Subcutaneous abdominal adipose tissue (tissue), 5 donors: Measurements from ENCODE around the gene TSPYL1.

Source experiments
- H3K27ac ChIP-seq: one replicate; pipeline ENCODE4 v1.7.0; 2013; ENCODE audit warnings: low read depth, mild to moderate bottlenecking, inconsistent platforms, low read length, moderate library complexity
- H3K27me3 ChIP-seq, 5 donors: one replicate each; pipeline ENCODE4 v1.7.0; 2013; ENCODE audit warnings: low read length in 5 of 5, inconsistent platforms in 1 of 5; ENCODE audit not compliant: control insufficient read depth in 5 of 5, insufficient read depth in 4 of 5
- H3K36me3 ChIP-seq, 5 donors: one replicate each; pipeline ENCODE4 v1.7.0; 2013; ENCODE audit warnings: low read length in 5 of 5; ENCODE audit not compliant: control insufficient read depth in 5 of 5, insufficient read depth in 5 of 5
- H3K4me1 ChIP-seq, 5 donors: one replicate each; pipeline ENCODE4 v1.7.0; 2013; ENCODE audit warnings: low read length in 5 of 5, mild to moderate bottlenecking in 3 of 5, moderate library complexity in 1 of 5; ENCODE audit not compliant: control insufficient read depth in 5 of 5, insufficient read depth in 5 of 5
- H3K4me3 ChIP-seq, 5 donors: one replicate each; pipeline ENCODE4 v1.7.0; 2013; ENCODE audit warnings: low read length in 5 of 5, low read depth in 1 of 5
- H3K9ac ChIP-seq, 5 donors: one replicate each; pipeline ENCODE4 v1.7.0; 2013; ENCODE audit warnings: low read length in 5 of 5, mild to moderate bottlenecking in 4 of 5, moderate library complexity in 3 of 5
- H3K9me3 ChIP-seq, 5 donors: one replicate each; pipeline ENCODE4 v1.7.0; 2013; ENCODE audit warnings: low read length in 5 of 5; ENCODE audit not compliant: control insufficient read depth in 5 of 5
- donor health status: healthy.
- donor health status: healthy.
- donor health status: healthy.
- donor health status: healthy.
- donor health status: healthy.

TSPYL1 gene

DNA sequence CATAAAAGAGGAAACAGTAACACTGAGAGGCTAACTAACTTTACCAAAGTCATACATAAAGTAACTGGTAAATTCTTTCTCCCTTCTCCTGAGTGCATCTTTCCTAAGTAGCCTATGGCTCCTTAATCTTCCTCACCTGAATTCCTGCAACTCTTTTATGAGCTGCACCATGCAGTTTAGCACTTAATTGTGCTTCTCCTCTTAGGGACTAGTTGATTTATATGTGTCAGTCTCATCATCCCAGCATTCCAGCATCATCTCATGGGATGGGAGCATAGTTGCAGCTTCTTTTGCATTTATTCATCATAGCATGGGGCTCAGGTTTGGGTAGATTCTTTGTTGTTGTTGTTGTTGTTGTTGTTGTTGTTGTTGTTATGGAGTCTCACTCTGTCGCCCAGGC lies 3.5 kb upstream of the TSPYL1 start:
- Histone ChIP-seq H3K4me3 (no peak overlapping the region), H3K4me1 (peaks cover 5 to 22% (median 20%) of the 10 kb centered on the region in 5 donors), H3K27me3 (no peaks in the 10 kb centered on the region), H3K27ac (no peak overlapping the region), H3K9ac (no peak overlapping the region), H3K36me3 (peaks cover 0 to 3% (median 2%) of the 10 kb centered on the region in 5 donors), H3K9me3 (no peaks in the 10 kb centered on the region)

DNA sequence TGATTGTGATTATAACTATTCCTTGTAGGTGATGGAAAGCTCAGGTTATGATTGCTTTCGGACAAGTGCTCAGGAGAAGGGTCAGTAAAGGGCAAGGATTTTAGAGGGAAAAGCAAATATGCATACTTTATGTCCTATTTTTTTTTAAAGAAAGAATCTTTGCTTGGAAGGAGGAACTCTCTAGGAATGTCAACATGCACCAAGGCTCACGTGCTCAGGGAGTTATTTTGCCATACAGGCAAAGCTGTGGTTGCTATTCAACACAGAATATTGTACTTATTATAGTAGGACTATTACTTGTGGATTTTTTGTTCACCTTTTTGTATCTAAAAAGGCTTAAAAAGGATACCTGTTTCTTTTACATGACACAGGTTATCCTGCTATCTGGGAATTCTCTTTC lies 3.0 kb upstream of the TSPYL1 start:
- no peaks in the 10 kb centered on the region for H3K27me3 ChIP-seq
- no peak overlapping the region for H3K4me3 ChIP-seq
- no peak overlapping the region for H3K9ac ChIP-seq
- no peaks in the 10 kb centered on the region for H3K9me3 ChIP-seq
- peaks cover 7 to 27% (median 25%) of the 10 kb centered on the region in 5 donors for H3K4me1 ChIP-seq
- peaks cover 0 to 7% (median 3%) of the 10 kb centered on the region in 5 donors for H3K36me3 ChIP-seq
- H3K27ac ChIP-seq: no peak overlapping the region

DNA sequence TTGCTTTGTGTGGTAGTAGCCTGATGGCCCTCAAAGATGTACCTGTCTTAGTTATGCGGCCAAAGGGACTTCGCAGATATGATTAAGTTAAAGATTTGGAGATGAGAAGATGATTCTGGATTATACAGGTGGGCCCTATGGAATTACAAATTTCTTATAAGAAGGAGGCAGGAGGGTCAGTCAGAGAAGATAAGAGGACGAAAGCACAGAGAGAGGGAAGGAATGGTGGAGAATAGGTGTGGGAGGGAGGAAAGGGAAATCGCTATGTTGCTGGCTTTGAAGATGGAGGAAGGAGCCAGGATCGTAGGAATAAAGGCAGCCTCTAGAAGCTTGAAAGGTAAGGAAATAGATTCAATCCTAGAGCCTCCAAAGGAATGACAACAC lies 1.2 kb upstream of the TSPYL1 start:
- peak overlapping the region in 3 of 5 donors; percentile 96 for H3K4me3 ChIP-seq
- H3K36me3 ChIP-seq: peaks cover 0 to 7% (median 3%) of the 10 kb centered on the region in 5 donors
- peaks cover 14 to 44% (median 43%) of the 10 kb centered on the region in 5 donors for H3K4me1 ChIP-seq

DNA sequence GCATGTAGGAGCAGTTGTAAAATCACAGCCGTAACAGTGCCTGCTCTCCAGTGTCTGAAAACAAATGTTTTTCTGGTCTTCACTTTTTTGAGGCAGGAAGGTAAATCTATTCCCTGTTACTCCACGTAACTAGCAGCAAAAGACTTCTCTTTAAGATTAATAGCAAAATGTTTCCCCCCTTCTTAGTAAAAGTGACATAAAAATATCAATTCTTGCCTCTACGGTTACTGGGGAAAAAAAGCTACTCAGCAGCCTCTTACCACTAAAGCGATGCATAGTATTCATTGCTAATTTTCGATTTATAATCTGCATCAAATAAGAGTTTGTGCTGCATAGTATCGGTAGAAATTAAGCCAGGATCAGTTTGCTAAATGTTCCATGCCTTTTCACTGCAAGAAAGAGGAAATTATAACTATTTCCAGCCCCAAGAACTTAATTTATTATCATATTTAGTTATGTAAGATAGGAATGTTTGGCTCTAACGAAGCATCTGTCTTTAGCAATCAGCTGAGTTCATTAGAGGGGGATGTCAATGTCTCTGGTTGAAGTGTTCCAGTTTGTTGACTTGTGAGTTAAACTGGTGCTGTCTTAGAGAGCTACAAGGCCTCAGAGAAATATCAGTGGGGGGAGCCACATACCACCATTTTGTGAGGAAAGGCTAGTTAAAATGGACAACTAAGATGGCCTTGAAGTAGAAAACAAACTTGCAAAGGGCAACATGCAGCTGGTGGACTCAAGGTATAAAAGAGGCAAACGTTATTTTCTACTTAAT lies 617 bp upstream of the TSPYL1 start:
- Histone ChIP-seq H3K27me3 (no peaks in the 10 kb centered on the region), H3K36me3 (peaks cover 0 to 7% (median 3%) of the 10 kb centered on the region in 5 donors), H3K9ac (peak overlapping the region; percentile 88 to 98 (median 97)), H3K4me3 (peak overlapping the region; percentile 89 to 98 (median 96)), H3K27ac (peak overlapping the region; percentile 99), H3K4me1 (peaks cover 14 to 50% (median 49%) of the 10 kb centered on the region in 5 donors), H3K9me3 (no peaks in the 10 kb centered on the region)

More for the DNA sequence above, 1.2 kb upstream of the TSPYL1 start:
- Histone ChIP-seq H3K27me3 (no peaks in the 10 kb centered on the region), H3K9ac (no peak overlapping the region), H3K27ac (peak overlapping the region; percentile 99), H3K9me3 (no peaks in the 10 kb centered on the region)

DNA sequence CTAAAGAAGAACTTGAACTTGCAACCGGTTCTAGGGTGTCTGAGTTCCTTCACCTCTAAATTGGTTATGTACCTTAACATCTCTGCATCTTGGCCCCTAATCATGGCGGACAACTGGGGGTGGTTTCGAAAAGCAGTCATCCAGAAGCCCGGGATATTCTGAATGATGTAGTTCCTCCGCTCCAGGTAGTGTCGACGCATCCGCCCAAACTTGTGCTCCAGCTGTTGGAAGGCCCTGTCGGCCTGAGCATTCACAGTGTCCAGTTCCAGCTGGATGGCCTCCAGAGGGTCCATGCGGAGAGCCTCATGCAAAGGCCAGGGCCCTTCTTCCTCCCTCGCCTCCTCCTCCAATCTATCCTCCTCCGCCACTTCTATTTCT lies 887 bp downstream of the TSPYL1 start:
- Histone ChIP-seq H3K36me3 (peaks cover 0 to 11% (median 3%) of the 10 kb centered on the region in 5 donors), H3K4me3 (peak overlapping the region; percentile 89 to 98 (median 96)), H3K27ac (peak overlapping the region; percentile 99), H3K9me3 (no peaks in the 10 kb centered on the region), H3K27me3 (no peaks in the 10 kb centered on the region), H3K9ac (peak overlapping the region; percentile 95 to 98 (median 97)), H3K4me1 (peaks cover 14 to 55% (median 52%) of the 10 kb centered on the region in 5 donors)

DNA sequence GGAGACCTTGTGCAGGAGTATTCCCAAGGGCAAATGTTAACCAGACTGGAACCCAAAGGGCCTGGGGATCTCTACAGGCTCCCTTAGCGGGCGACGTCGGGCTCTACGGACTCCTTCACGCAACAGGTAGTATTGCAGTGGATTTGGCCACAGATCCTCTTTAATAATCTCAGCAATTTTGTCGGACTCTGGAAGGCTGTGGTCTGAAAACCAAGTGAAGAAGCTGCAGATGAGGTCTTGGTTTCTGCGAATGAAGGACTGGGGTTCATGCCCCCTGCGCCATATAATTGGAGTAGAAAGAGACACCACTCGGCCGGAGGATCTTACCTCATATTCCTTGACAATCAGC lies 1.3 kb downstream of the TSPYL1 start:
- no peaks in the 10 kb centered on the region for H3K9me3 ChIP-seq
- no peaks in the 10 kb centered on the region for H3K27me3 ChIP-seq
- H3K36me3 ChIP-seq: peaks cover under 1 to 14% (median 4%) of the 10 kb centered on the region in 5 donors
- H3K4me1 ChIP-seq: peaks cover 14 to 55% (median 52%) of the 10 kb centered on the region in 5 donors
- peak overlapping the region; percentile 89 to 98 (median 96) for H3K4me3 ChIP-seq
- H3K27ac ChIP-seq: peak overlapping the region; percentile 99
- H3K9ac ChIP-seq: peak overlapping the region; percentile 95 to 98 (median 97)

DNA sequence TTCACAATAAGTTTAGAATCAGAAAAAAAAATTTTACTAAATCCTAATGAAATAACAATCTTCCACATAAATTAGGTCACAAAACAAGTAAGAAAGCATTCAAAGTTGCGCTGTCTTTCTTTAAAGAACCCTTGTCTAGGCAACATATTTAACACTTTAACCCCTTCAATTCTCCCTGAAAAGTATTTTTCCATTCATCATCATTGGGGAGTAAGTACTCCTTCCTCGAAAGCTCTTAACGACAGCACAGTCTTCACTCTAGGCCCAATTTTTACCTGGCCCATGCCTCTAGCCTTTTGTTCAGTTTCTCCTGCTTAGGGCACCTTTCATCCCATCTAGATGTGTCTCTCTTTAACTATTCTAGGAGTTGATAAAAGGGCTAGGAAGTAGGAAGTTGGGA lies 2.6 kb downstream of the TSPYL1 start:
- H3K4me1 ChIP-seq: peaks cover 14 to 55% (median 52%) of the 10 kb centered on the region in 5 donors

DNA sequence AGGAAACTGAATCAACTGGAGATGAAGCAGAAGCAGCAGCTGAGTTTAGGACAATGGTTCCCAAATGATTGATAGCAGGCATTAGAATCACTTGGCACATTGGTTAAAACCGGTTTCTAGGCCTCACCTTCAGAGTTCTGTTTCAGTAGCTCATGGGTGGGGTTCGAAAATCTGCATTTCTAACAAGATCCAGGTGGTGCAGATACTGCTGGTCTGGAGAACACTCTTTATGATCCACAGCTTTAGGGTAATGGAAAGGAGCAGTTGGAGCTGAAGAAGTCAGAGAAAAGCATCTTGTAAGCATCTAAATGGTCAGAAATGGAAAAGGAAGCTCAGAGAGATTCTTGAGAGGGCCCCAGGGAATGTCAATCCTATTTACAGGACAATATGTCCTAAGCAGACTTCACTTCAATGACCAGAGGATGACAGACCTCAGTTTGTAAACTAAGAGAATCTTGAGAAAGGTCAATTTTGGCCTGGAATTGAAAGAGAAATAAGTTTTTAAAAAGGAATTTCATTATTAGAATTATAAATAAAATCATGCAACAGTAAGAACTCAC lies 8.5 kb downstream of the TSPYL1 start:
- peaks cover 2 to 21% (median 7%) of the 10 kb centered on the region in 5 donors for H3K36me3 ChIP-seq
- no peak overlapping the region for H3K9ac ChIP-seq
- peaks cover 2 to 13% (median 12%) of the 10 kb centered on the region in 5 donors for H3K4me1 ChIP-seq
- no peak overlapping the region for H3K4me3 ChIP-seq
- H3K27ac ChIP-seq: no peak overlapping the region
- H3K27me3 ChIP-seq: no peaks in the 10 kb centered on the region
- no peaks in the 10 kb centered on the region for H3K9me3 ChIP-seq

More for the DNA sequence above, 2.6 kb downstream of the TSPYL1 start:
- peak overlapping the region; percentile 6 to 68 (median 60) for H3K9ac ChIP-seq
- H3K27me3 ChIP-seq: no peaks in the 10 kb centered on the region
- H3K4me3 ChIP-seq: peak overlapping the region; percentile 35 to 98 (median 49)
- H3K36me3 ChIP-seq: peaks cover 5 to 23% (median 7%) of the 10 kb centered on the region in 5 donors
- H3K9me3 ChIP-seq: no peaks in the 10 kb centered on the region
- no peak overlapping the region for H3K27ac ChIP-seq

DNA sequence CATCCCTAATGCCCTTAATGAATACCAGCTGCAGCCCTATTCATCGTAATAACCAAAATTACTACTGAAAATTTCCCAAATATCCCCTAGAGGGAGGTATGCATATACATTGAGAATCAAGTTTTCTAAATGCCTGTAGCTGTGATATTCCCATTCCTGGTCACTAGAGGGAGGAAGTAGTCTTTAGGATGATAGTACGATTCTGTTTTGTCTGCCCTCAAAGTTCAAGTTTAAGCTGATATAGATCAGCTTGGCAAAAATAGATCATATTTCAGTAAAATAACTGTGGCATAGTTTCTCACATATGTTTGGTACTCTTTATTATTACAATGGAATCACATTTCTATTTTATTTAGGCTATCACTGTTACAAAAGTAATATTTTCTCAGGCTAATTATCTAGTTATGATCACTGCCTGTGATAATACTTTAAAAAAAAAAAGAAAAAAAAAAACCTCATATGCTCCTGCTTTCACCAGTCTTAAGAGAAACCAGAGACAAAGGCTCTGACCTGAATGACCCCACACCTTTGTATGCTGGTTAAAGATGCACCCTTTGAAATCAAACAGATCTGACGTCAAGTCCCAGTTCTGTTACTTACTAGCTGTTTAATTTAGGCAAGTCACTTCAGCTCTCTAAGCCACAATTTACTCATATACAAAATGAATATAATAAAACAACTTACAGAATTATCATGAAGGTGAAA lies 11.0 kb downstream of the TSPYL1 start:
- Histone ChIP-seq H3K4me1 (no peaks in the 10 kb centered on the region), H3K27me3 (no peaks in the 10 kb centered on the region), H3K4me3 (no peak overlapping the region), H3K36me3 (peaks cover 2 to 23% (median 4%) of the 10 kb centered on the region in 5 donors), H3K9ac (no peak overlapping the region), H3K9me3 (peaks cover 0 to 1% (median 0%) of the 10 kb centered on the region in 5 donors), H3K27ac (no peak overlapping the region)
